NCI-H69 (cell line): ENCODE measurements around the gene LTC4S.

Source experiments
- DNase-seq: peaks from one replicate; lab custom pipeline; 2025; lab: John Stamatoyannopoulos, UW

Gene LTC4S

GRCh38 chr5:179795863-179796833 is 2.4 kb downstream of the LTC4S start:
- DNase-seq, result peak; percentile 97

- DNase-seq, result no peak
These were observed 3.3 kb downstream of the LTC4S start for GRCh38 chr5:179796877-179797608.

- no peak for DNase-seq
These were observed 4.0 kb downstream of the LTC4S start for GRCh38 chr5:179797741-179798140.

DNA sequence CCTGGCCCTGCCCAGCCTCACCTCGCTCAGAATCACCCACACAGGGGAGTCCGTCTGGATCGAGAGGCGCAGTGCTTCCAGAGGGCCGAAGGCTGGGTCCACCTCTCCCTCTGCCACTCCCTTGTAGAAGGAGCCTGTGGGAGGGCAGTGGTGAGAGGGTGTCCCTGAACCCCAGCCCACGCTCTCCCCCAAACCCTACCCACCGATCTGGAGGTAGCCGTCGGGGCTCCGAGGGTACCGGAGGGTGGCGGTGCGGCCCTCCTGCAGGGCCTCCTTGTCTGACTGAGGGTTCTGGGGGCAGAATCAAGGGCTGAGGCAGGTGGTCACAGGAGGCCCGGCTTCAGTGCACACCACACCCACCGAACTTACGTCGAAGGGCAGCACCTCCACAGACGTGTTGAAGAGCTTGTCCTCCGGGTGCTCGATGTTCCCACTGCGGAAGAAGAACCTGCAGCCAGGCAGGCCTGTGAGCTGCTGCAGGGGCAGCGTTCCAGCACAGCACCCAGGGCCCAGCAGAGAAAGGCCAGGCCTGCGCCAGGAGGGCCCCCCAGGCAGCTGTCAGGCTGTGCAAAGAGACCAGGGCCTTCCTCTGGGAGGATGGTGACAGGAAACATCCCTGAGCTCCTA is 4.5 kb downstream of the LTC4S start:
- no peak for DNase-seq

DNA sequence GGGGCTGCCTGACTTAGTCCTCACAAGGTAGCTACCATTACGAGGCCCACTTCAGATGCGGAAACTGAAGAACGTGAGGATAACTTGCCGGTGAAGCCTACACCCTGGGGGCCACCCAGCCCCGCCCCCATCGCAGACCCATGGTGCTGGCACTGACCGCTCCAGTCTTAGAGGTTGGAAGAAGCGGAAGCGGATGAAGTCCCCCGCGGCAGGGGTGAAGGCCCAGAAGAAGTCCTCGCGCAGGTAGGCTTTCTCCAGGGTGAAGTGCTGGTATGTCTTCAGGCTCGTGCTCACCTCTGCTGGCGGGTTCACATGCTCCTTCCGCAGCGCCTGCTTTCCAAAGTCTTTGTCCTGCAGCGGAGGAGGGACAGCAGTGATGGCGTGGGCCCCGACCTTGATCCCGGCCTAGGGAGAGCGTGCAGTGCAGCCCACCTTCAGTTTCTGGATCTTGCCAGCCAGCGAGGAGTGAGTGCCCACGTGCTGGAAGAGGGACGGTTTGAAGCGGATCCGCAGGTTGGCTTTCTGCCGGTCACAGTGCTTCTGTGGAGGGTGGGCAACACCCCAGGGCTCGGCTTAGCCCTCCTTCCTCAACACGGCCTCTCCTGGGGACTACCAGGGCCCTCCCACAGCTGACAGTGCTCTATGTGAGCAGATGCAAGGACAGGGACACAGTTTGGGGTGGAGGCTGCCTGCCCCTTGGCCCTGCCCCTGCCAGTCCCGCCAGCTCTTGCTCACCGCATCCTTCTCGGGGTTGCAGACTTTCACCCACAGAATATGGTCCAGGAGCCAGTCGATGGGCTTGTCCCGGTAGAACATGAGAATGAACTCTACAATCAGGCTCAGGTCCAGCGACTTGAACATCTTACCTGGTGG is 5.2 kb downstream of the LTC4S start:
- no peak for DNase-seq

GRCh38 chr5:179799644-179799973 is 5.8 kb downstream of the LTC4S start:
- no peak for DNase-seq

GRCh38 chr5:179800071-179800695 is 6.4 kb downstream of the LTC4S start:
- no peak for DNase-seq

GRCh38 chr5:179800696-179801201 is 7.0 kb downstream of the LTC4S start:
- DNase-seq, result no peak

GRCh38 chr5:179801304-179802206 is 7.8 kb downstream of the LTC4S start:
- DNase-seq, result peak; percentile 34

DNA sequence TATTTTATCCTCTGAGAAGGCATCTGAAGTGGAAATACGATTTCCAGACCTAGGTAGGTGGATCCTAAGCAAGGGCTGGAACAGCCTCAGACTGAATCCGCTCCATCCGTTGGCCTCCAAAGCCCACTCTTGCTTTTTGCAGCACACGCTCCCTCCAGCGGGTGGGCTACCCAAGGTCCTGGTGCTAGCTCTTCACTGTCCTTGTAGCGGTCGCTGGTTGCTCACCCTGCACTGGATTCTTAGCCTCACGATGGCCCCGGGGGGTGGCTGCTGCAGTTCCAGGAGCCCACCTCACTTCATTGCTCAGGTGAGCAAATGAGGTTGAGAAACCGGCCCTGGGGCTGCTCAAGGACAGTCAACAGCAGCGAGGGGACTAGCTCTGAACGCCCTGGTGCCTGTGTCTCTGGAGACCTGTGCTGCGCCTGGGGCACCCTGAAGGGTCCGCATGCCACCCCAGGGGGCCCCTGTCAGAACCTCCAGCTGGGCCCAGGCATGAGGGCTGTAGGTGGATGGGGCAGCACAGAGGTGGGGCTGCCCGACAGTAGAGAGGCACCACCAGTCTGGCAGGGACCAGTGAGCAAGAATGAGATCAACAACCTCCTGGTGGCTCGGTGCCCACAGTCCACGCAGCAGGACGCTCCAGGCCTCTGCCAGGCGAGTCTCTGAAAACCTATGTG is 8.6 kb downstream of the LTC4S start:
- peak; percentile 42 for DNase-seq

DNA sequence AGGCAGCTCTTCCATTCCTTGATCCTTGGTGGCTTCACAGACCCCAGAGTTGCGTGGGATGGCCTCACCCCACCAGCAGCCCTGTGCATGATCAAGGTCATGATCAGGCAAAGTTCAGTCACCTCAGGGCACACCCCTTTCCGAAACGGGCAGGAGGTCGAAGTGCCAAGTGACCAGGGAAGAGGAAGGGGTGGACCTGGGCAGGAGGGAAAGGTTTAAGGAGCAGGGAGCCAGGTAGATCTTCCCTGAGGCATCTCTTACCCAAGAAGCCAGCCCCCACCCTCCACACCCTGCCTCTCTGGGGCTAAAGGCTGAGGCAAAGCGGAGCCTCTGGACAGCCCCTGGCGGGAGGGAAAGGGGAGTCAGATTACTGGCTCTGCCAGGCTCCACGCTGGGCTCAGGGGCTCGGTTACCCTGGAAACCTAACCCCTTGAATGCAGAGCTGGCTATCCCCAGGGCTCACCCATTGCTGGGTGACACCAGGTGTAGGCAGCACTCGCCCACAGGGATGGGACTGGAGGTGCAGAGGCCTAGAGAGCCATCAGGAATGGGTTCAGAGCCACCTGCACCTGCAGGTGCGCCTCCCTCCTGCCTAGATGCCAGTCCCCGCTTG is 9.3 kb downstream of the LTC4S start:
- peak; percentile 97 for DNase-seq

DNA sequence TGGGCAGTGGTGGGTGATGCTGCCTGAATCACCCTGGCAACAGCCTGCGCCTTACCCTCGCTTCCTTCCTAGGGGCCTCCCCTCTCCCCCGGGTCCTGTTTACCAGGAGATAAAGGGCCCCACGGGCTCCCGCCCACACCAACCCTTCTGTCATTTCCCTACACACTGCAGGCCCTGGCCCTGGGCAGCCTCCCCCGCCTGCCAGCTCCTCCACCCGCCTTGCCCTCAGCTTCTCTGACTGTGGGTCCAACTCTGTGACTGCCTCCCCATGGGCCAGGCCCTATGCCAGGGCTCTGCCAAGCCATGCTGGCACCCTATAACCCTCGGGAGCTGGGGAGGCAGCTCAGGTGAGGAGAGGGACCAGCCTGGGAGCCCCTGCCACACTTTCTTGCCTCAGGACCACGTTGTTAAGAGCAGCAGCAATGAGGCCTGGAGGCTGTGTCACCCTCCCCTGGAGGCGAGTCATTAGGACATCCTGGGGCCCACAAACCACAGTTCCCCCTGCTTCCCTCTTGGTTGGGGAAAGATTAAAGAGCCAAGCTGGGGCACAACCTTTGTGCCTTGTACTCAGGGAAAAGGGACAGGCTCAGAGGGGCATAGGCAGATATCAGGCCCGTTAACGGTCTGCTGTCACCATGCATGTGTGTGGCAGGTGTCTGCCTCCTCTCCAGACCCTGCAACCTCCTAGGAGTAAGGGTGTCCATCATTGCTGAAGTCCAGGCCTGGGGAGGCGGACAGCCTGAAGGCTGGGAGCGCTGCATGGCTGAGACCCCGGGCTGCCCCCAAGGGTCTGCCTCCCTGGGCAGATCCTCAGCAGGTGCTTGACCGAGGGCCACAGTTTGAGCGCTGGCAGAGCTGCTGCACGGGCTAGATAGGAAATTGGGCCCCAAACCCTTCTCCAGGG is 10.1 kb downstream of the LTC4S start:
- DNase-seq, result peak; percentile 92

- DNase-seq, result peak; percentile 46
These were observed 10.8 kb downstream of the LTC4S start for GRCh38 chr5:179804555-179804947.

DNA sequence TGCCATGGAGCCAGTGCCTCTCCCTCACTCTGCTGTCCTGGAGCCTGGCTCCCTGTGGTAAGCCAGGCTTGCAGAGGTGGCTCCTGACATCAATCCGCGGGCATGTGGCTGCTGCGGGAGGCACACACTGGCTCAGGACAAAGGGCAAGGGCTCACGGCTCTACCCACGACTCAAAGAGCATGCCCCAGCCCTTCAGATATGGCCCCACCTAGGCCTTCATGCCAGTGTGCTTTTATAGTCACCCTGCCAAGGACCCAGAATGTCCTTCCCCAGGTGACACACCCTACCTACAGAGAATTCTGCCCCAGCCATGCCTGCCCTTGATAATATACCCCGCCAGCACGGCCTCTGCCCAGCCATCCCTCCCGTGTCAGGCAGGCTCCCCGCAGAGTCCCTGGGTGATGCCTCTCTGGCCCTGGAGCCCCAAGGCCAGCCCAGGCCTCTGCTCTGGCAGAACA is 11.3 kb downstream of the LTC4S start:
- peak; percentile 44 for DNase-seq

DNA sequence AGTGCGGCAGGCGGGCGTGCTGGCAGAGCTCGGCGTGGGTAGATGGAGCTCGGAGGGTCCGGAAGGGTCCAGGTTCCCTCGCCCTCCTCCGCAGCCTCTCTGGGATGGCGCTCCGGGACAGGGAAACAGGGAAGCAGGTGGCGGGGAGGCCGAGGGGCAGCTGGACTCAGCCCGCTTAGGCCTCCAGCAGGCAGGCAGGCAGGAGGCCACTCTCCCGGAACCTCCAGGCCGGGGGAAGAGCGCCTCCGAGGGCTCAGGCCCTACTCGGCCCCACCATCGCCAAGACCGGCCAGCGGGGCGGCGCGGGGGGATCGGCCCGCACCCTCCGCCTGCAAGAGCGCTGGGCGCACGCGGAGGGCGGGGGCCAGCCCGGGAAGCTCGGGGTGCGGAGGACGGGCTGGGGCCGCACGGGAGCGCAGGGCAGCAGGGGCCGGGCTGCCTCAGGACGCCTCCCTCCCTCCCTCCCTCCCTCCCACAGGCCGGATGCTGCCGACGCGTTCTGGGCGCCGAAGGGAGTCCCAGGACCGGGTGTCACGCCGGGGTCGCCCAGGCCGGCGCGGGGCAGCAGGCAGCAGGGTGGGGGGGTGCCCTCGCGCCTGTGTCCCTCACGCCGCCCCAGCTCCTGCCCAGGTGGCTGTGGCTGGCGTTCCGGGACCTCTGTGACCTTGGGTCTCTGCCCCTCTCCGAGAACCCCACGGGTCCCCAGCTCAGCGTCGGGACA is 11.9 kb downstream of the LTC4S start:
- peak; percentile 61 for DNase-seq

DNA sequence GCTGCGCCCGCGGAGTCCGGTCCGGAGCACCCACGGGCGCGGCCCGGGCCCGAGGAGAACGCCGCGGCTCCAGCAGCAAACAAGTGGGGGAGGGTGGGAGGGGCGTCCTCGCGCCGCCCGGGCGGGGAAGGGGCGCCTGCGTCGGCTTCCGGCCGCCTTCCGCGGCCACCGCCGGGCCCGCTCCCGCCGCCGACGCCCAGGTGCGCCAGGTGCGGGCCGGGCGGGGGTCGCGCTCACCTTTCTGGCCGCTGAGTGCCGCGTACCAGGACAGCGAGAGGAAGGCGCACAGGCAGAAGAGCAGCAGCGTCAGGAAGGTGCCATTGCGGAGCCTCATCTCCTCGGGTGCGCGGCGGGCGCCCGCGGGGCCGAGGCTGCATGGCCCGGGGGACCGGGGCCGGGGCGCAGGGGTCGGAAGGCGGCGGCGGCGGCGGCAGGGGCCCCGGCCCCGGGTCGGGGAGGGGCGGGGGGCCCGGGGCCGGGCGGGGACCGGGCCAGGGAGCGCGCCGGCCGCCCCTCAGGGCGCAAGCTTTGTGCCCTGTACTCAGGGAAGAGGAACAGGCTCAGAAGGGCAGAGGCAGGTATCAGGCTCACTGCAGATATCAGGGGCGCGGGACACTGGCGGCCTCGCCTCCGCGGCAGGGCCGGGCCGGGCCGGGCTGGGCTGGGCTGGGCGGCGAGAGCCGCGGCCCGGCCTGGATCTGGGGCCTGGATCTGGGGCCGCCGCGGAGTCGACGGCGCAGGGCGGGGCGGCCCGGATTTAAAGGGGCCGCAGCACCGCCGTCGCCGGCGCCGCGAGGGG is 12.7 kb downstream of the LTC4S start, which contains the start of gene MGAT4B:
MGAT4B (minus strand) TSS at position 617 of the 799 bp plus-strand sequence; CDS start at position 334, 283 bp downstream.
- peak; percentile 88 for DNase-seq
